Heart left ventricle (tissue), 13 donors: ENCODE data around the gene PRR30.

Experiments
- CTCF ChIP-seq, 12 donors: fragments of 200-600 bp; sonication (generic) in 4 of 12; IDR thresholded peaks; one replicate each; pipeline versions ENCODE4 v1.5.0 to v1.8.0; 2018 to 2022; ENCODE audit warnings: antibody characterized with exemption in 12 of 12, mild to moderate bottlenecking in 5 of 12
- POLR2A ChIP-seq, 2 donors: fragments of 450-650 bp; IDR thresholded peaks; one replicate each; pipeline ENCODE4 v1.6.1; 2017; ENCODE audit warnings: antibody characterized with exemption in 2 of 2, mild to moderate bottlenecking in 2 of 2, moderate library complexity in 2 of 2
- donor health status: ischemic (EF 13 %, LVEDD 7.1; RV severe dilation, severe dysfunction).
- donor health status: DM: no; HTN: yes; CAD: no.
- donor health status: DM: no; HTN: no; CAD: no.
- donor health status: ischemic (EF 25% LVEDD 6.9; RV normal size, moderate dysfunction).
- donor health status: ischemic (EF 25% LVEDD 5.7; RV mildly dilated, moderate dysfunction).
- donor health status: ischemic (EF 35%, LVEDD 5.7; RV mildly dilated, moderate dysfunction).
- donor health status: nonischemic (EF 11% LVEDD 7.7; RV severe dilation, severe dysfunction).
- donor health status: DM: yes; HTN: yes; CAD: no.
- donor health status: PGD.
- donor health status: ischemic (EF 29% LVEDD 5.4; RV normal size, mild dysfunction).
- donor health status: nonischemic (EF 23%, LVEDD 6.1; RV moderate dilation, normal function).

GRCh38 chr2:27135478-27135955 is 3.7 kb downstream of the PRR30 start:
- TF ChIP-seq CTCF (IDR thresholded peaks at IDR 0.05) (no peak), POLR2A (IDR thresholded peaks at IDR 0.05) (no peak)
